ENCODE results near the gene ZNF225. TPM values are rescaled to one million over a fixed set of nuclear protein-coding genes. Genes with fewer than 3 reads are reported as not detected.
"Not testable (repeated sequence)": the region's sequence is repeated elsewhere in the genome, so short reads cannot be mapped to it uniquely, and the experiment has no call there.

The ZNF225 gene
- total RNA-seq, 1 donor from 2014 or later: 4.6 TPM

GRCh38 chr19:44151491-44151890 lies 38.3 kb downstream of the ZNF225 start:
- intact Hi-C loops (cut with micrococcal nuclease): no loop called here

GRCh38 chr19:44156475-44156874 lies 43.3 kb downstream of the ZNF225 start:
- intact Hi-C loops (cut with micrococcal nuclease): no loop called here

GRCh38 chr19:44163789-44164188 lies 50.6 kb downstream of the ZNF225 start:
- intact Hi-C loops (cut with micrococcal nuclease): loop anchor here (1.0 to 2.0 kb wide), 5 partner anchors 50 to 337 kb away; partner anchors contain the start of genes ZNF180, ZNF225, ZNF230 and ZNF283

- intact Hi-C loops (cut with micrococcal nuclease): loop anchor here (1.0 to 2.0 kb wide), 5 partner anchors 51 to 337 kb away; partner anchors contain the start of genes ZNF180, ZNF225, ZNF230 and ZNF283
Observed at GRCh38 chr19:44164327-44164672, 51.1 kb downstream of the ZNF225 start.

- intact Hi-C loops (cut with micrococcal nuclease): loop anchor here (1.0 to 2.0 kb wide), 11 partner anchors 24 to 338 kb away; partner anchors contain the start of genes ZNF180, ZNF225, ZNF227 and ZNF230
Observed at GRCh38 chr19:44164673-44165512, 51.7 kb downstream of the ZNF225 start, which contains the start of gene ZNF226. Gene ZNF226, plus strand, starts transcription at chr19:44165100. Its CDS starts 4,981 bp downstream, at chr19:44170081.

- intact Hi-C loops (cut with micrococcal nuclease): not testable (repeated sequence)
Observed at GRCh38 chr19:44170660-44171059, 57.5 kb downstream of the ZNF225 start.

GRCh38 chr19:44176590-44176989 lies 63.4 kb downstream of the ZNF225 start:
- intact Hi-C loops (cut with micrococcal nuclease): no loop called here

- intact Hi-C loops (cut with micrococcal nuclease): no loop called here
Observed at GRCh38 chr19:44180968-44181367, 67.8 kb downstream of the ZNF225 start.

GRCh38 chr19:44182145-44182544 lies 68.9 kb downstream of the ZNF225 start:
- intact Hi-C loops (cut with micrococcal nuclease): no loop called here

Other genes with a start within 250 kb of the ZNF225 start
- gene ZNF404, start 229.4 kb upstream of the ZNF225 start, total RNA-seq: 0.61 and 1.4 TPM in 2 replicates
- gene ZNF45, start 178.1 kb upstream of the ZNF225 start, total RNA-seq: 17.9 and 19.9 TPM in 2 replicates
- gene ZNF221, start 162.2 kb upstream of the ZNF225 start, total RNA-seq: 0.61 and 0.76 TPM in 2 replicates
- gene ZNF155, start 129.2 kb upstream of the ZNF225 start, total RNA-seq: 5.8 and 7.8 TPM in 2 replicates
- 5.6 and 6.2 TPM in 2 replicates for gene ZNF230, start 110.4 kb upstream of the ZNF225 start, total RNA-seq
- 2.2 and 3.7 TPM in 2 replicates for gene ZNF222, start 88.0 kb upstream of the ZNF225 start, total RNA-seq
- gene ZNF223, start 61.4 kb upstream of the ZNF225 start, total RNA-seq: not detected in 2 replicates
- 2.0 and 2.2 TPM in 2 replicates for gene ZNF284, start 41.2 kb upstream of the ZNF225 start, total RNA-seq
- 34.9 and 36.2 TPM in 2 replicates for gene ZNF224, start 19.0 kb upstream of the ZNF225 start, total RNA-seq
- gene ZNF234, start 28.2 kb downstream of the ZNF225 start, total RNA-seq: 11.7 and 13.2 TPM in 2 replicates
- gene ZNF226, start 51.7 kb downstream of the ZNF225 start, total RNA-seq: 20.0 and 20.6 TPM in 2 replicates
- 30.3 and 30.4 TPM in 2 replicates for gene ZNF227, start 99.1 kb downstream of the ZNF225 start, total RNA-seq
- 0.37 and 0.59 TPM in 2 replicates for gene ZNF233, start 146.5 kb downstream of the ZNF225 start, total RNA-seq
- gene ZNF235, start 191.6 kb downstream of the ZNF225 start, total RNA-seq: 5.8 and 6.5 TPM in 2 replicates
- gene ZNF112, start 243.3 kb downstream of the ZNF225 start, total RNA-seq: not detected in 2 replicates

All from T-helper 1 cell treated with Interleukin-12 subunit alpha and Interleukin-12 subunit beta and Interleukin-4 antibody, amounts not matched to agents 30 ng/mL and 1 ng/mL, for 36 hours (primary cell).